ENCODE data around the gene ZWILCH.

ZWILCH gene

DNA sequence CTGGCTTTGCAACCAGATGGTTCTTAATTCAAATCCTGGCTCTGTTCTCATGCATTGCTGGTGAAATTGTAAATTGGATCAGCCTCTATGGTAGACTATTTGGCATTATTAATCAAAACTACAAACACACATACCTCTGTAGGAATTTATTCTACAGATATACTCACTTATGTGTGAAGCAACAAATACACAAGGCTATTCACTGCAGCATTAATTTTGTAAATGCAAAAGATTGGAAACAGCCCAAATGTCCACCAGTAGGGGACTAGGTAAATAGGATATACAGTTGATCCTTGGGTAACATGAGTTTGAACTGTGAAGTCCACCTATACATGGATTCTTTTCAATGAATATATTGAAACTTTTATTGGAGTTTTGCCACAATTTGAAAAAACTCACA, 90.2 kb downstream of the ZWILCH start:
- H3K4me3 ChIP-seq (ENCODE audit: low read depth in 1 of 2, low read length in 1 of 2), result no peak overlapping the region
- H3K27me3 ChIP-seq, result no peaks in the 10 kb centered on the region
- H3K4me1 ChIP-seq (ENCODE audit: control insufficient read depth in 1 of 2, insufficient read depth in 1 of 2, low read depth in 1 of 2, low read length in 1 of 2), result peaks cover 8 to 10% of the 10 kb centered on the region in 2 experiments
- H3K36me3 ChIP-seq, result no peaks in the 10 kb centered on the region
- H3K27ac ChIP-seq, result no peak overlapping the region
- TF ChIP-seq, protein P1, sequence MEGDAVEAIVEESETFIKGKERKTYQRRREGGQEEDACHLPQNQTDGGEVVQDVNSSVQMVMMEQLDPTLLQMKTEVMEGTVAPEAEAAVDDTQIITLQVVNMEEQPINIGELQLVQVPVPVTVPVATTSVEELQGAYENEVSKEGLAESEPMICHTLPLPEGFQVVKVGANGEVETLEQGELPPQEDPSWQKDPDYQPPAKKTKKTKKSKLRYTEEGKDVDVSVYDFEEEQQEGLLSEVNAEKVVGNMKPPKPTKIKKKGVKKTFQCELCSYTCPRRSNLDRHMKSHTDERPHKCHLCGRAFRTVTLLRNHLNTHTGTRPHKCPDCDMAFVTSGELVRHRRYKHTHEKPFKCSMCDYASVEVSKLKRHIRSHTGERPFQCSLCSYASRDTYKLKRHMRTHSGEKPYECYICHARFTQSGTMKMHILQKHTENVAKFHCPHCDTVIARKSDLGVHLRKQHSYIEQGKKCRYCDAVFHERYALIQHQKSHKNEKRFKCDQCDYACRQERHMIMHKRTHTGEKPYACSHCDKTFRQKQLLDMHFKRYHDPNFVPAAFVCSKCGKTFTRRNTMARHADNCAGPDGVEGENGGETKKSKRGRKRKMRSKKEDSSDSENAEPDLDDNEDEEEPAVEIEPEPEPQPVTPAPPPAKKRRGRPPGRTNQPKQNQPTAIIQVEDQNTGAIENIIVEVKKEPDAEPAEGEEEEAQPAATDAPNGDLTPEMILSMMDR (IDR thresholded peaks at IDR 0.05), result no peak
- H3K9me3 ChIP-seq, result no peaks in the 10 kb centered on the region

DNA sequence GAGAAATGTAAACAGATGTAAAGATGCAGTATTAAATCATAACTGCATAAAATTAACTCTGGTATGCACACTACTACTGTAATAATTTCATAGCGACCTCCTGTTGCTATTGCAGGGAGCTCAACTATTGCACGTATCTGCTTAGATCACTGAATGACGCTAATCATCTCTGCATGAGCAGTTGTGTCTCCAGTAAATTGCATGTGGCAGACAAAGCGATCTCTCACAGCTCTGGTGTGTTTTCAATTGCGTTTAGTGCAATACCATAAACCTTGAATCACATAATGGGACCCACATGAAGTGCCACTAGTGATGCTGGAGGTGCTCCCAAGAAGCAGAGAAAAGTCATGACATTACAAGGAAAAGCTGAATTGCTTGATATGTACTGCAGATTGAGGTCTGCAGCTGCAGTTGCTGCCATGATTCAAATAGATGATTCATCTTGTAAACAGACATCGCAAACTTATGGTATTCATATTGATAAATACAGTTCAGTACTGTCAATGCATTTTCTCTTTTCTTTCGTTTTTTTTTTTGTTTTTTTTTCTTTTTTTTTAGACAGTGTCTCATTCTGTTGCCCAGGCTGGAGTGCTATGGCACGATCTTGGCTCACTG, 90.9 kb downstream of the ZWILCH start:
- Histone ChIP-seq H3K9me3 (no peaks in the 10 kb centered on the region), H3K27ac (no peak overlapping the region), H3K4me1 (ENCODE audit: control insufficient read depth in 1 of 2, insufficient read depth in 1 of 2, low read depth in 1 of 2, low read length in 1 of 2) (peaks cover 8% of the 10 kb centered on the region in 2 experiments), H3K4me3 (ENCODE audit: low read depth in 1 of 2, low read length in 1 of 2) (no peak overlapping the region), H3K36me3 (no peaks in the 10 kb centered on the region), H3K27me3 (no peaks in the 10 kb centered on the region)
- TF ChIP-seq, protein P1 (IDR thresholded peaks at IDR 0.05), result no peak

DNA sequence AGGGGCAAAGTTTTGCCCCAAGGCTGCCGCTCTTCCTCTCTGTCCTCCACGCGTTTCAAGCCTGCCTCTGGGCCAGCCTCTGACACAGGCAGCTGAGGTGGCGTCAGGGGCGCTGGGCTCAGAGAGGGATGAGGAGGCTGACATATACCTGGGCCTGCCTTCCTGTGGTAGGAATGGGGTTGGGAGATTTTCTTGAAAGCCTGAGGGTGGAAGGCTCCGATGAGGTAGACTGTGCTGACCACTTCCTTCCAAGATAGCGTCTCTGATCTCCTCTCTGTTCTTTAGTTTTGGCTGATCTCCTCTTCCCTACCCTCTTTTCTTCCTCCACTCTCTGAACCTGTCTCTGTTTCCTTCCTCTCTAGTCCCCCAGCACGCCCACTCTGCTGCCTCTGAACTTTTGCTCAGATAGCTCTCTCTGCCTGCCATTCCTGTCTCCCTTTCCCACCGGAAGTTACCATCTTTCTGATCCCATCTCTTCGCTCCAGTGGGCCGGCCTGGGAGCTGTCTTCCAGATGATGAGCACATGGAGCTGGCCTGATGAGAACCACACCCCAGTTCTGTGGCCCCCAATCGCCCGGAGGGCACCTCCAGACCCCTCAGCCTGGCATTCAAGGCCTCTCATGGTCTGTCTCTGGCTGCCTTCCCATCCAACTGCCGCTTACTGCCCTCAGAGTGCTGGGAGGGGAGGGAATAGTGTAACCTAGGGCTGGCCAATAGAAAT, 93.1 kb downstream of the ZWILCH start:
- Histone ChIP-seq H3K9me3 (no peaks in the 10 kb centered on the region), H3K27ac (no peak overlapping the region), H3K4me3 (ENCODE audit: low read depth in 1 of 2, low read length in 1 of 2) (no peak overlapping the region), H3K4me1 (ENCODE audit: control insufficient read depth in 1 of 2, insufficient read depth in 1 of 2, low read depth in 1 of 2, low read length in 1 of 2) (no peaks in the 10 kb centered on the region), H3K36me3 (no peaks in the 10 kb centered on the region), H3K27me3 (no peaks in the 10 kb centered on the region)
- TF ChIP-seq, protein P1 (IDR thresholded peaks at IDR 0.05), result no peak
